K562 treated with DMSO at 1 percent for 4 hours (cell line): ENCODE results near the gene ANKDD1B. TPM values are rescaled to one million over a fixed set of nuclear protein-coding genes. Genes with fewer than 3 reads are reported as not detected.

Experiments used
- total RNA-seq: library from RNA; unstranded; fragments of 300-600 nt; gene quantifications from 2 replicates; pipeline ENCODE4 v1.2.3, GENCODE V29; 2022; ENCODE audit not compliant: insufficient read depth

Gene ANKDD1B
- total RNA-seq: not detected in 2 replicates

DNA sequence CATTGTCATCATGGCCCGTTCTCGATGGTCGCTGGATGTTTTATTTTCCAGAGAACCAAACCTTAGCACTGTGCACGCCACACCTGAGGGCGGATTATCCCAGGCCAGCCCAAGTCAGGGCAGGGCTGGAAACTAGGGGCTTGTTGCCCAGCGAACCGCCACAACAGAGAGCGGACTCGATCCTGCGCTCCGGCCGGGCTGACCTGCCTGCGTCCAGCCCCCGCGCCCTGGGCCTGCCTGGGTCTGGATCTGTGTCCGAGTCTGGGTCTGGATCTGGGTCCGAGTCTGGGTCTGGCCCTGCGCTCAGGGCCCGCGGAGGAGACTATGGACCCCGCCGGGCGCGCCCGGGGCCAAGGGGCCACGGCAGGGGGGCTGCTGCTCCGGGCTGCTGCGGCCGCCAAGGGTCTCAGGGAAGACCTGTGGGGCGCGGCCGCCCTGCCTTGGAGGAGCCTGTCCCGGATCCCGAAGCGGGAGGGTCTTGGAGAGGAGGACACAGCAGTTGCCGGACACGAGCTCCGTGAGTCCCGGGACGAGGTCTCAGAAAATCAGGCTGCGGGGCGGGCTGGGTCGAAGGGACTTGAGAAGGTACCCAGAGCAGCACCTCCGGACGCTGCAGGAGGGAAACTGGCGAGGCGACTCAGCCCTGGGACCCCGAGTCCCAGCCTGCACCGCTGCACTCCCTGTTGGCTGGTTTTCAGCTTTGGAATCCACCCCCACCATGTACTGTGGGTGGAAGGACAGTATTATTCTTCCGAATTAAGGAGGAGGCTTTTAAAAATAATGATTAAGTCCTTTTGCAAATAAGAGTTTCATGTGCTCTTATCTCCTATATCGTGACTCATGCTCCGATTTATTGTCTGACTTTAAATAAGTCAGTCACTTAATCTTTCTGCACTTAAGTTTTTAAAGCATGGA, at the start of gene ANKDD1B:
Gene ANKDD1B, plus strand, starts transcription at position 143 of the 915 bp plus-strand sequence. Its CDS starts 182 bp downstream, at position 325.

DNA sequence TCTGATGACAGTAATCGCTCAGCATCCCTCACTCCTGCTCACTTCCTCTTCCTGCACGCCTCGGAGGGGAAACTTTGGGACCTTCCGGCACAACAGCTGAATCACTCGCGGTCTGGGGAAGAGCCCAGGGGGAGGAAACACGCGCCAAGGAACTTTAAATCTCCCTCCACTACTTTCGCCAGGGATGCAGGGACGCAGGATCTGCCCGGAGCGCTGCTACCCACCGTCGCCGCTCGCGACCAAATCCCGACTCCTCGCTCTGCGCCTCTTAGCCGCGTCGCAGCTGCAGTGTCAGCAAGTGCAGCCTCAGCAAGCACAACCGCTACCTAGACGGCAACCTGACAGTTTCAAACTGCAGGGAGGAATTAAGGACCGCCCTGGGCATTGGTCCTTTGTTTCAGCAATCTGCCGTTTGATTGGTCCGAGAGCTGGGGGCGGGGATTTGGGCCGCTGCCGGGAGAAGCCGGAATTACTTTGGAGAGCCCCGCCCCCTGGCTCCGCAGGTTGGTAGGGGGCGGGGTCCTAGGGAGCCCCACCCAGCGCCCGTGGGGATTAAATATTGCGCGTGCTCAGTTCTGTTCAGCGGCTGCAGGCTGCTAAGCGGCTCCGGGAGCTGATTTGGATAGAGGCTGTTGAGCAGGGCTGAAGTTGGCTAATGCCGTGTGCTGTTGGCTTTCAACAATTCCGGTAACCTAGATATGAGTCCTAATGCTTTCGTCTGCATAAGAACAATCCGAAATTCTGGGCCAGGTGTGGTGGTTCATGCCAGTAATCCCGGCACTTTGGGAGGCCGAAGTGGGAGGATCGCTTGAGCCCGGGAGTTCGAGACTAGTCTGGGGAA, 106.0 kb downstream of the ANKDD1B start, which contains the start of gene POC5:
Gene POC5, minus strand, starts transcription at position 356 of the 841 bp plus-strand sequence. CDS start 4,500 bp downstream, outside the sequence.

Other genes with a start within 250 kb of the ANKDD1B start
- gene CERT1, start 99.8 kb upstream of the ANKDD1B start, total RNA-seq: 15.6 and 24.1 TPM in 2 replicates
- gene POLK, start 99.6 kb upstream of the ANKDD1B start, total RNA-seq: 4.3 and 5.8 TPM in 2 replicates
- 11.9 and 20.9 TPM in 2 replicates for gene POC5, start 106.0 kb downstream of the ANKDD1B start, total RNA-seq